Keratinocyte (primary cell): ENCODE data around the gene CLPSL1. TPM values are rescaled to one million over a fixed set of nuclear protein-coding genes. Genes with fewer than 3 reads are reported as not detected.

Experiments used
- DNase-seq: peaks from one replicate; pipeline ENCODE4 v3.0.0-alpha.2; 2011; ENCODE audit warnings: low read depth, missing footprints, low spot score
- FAIRE-seq: peaks from 2 replicates; lab custom pipeline; 2011; peaks lifted over from hg19 to GRCh38; lab: Jason Lieb, UNC
- H2AFZ ChIP-seq: 2 replicates; pipeline ENCODE4 v1.6.0; 2012; ENCODE audit warnings: low read length, control low read depth, inconsistent platforms; ENCODE audit not compliant: control insufficient read depth
- H3K27ac ChIP-seq: 2 replicates; pipeline ENCODE4 v1.5.1; 2011; ENCODE audit warnings: low read length; ENCODE audit not compliant: control insufficient read depth, insufficient read depth
- H3K27me3 ChIP-seq: 3 replicates; pipeline ENCODE4 v1.6.0; 2011; ENCODE audit warnings: low read length; ENCODE audit not compliant: control insufficient read depth, insufficient read depth; ENCODE audit errors: extremely low read depth
- H3K36me3 ChIP-seq, 2 experiments: 2 replicates in 1 of 2; 3 replicates in 1 of 2; pipeline ENCODE4 v1.5.1; 2011; ENCODE audit warnings: low read length in 2 of 2, mild to moderate bottlenecking in 1 of 2; ENCODE audit not compliant: control insufficient read depth in 2 of 2, insufficient read depth in 2 of 2; ENCODE audit errors: extremely low read depth in 1 of 2
- H3K4me1 ChIP-seq: 3 replicates; pipeline ENCODE4 v1.5.1; 2011; ENCODE audit warnings: low read length; ENCODE audit not compliant: control insufficient read depth, insufficient read depth; ENCODE audit errors: extremely low read depth
- H3K4me2 ChIP-seq: 3 replicates; pipeline ENCODE4 v1.6.0; 2011; ENCODE audit warnings: low read depth, low read length; ENCODE audit not compliant: control insufficient read depth, insufficient read depth; ENCODE audit errors: extremely low read depth
- H3K4me3 ChIP-seq, 3 experiments: fragments of 200-600 bp in 1 of 3; sonication (generic) in 1 of 3; 2 replicates in 2 of 3; 3 replicates in 1 of 3; pipeline ENCODE4 v1.5.1; 2011 to 2016; ENCODE audit warnings: low read length in 3 of 3, mild to moderate bottlenecking in 3 of 3, control low read depth in 2 of 3, inconsistent platforms in 1 of 3, low read depth in 1 of 3, mixed read lengths in 1 of 3, mixed run types in 1 of 3, moderate library complexity in 1 of 3; ENCODE audit not compliant: control insufficient read depth in 2 of 3, insufficient read depth in 2 of 3; ENCODE audit errors: extremely low read depth in 1 of 3
- H3K79me2 ChIP-seq: 2 replicates; pipeline ENCODE4 v1.6.0; 2012; ENCODE audit warnings: low read length; ENCODE audit not compliant: control insufficient read depth, insufficient read depth
- H3K9ac ChIP-seq: 3 replicates; pipeline ENCODE4 v1.6.0; 2011; ENCODE audit warnings: low read length; ENCODE audit not compliant: control insufficient read depth, insufficient read depth; ENCODE audit errors: extremely low read depth
- H3K9me1 ChIP-seq: 3 replicates; pipeline ENCODE4 v1.6.0; 2011; ENCODE audit warnings: low read length; ENCODE audit not compliant: control insufficient read depth, insufficient read depth; ENCODE audit errors: extremely low read depth
- H3K9me3 ChIP-seq: 2 replicates; pipeline ENCODE4 v1.5.1; 2012; ENCODE audit warnings: low read depth, low read length; ENCODE audit not compliant: control insufficient read depth
- H4K20me1 ChIP-seq: 3 replicates; pipeline ENCODE4 v1.6.0; 2011; ENCODE audit warnings: low read length; ENCODE audit not compliant: control insufficient read depth, insufficient read depth; ENCODE audit errors: extremely low read depth
- CTCF ChIP-seq, 3 experiments: IDR thresholded peaks in 1 of 3; conservative IDR thresholded peaks in 1 of 3; optimal IDR thresholded peaks in 1 of 3; 2 replicates in 2 of 3; 3 replicates in 1 of 3; pipeline versions ENCODE3 to v1.5.1; 2011; ENCODE audit warnings: low read length in 3 of 3, mild to moderate bottlenecking in 3 of 3, moderate library complexity in 2 of 3, control low read depth in 1 of 3, inconsistent platforms in 1 of 3; ENCODE audit not compliant: insufficient read depth in 2 of 3; ENCODE audit errors: extremely low read depth in 1 of 3
- EZH2 ChIP-seq: IDR thresholded peaks from one replicate; pipeline ENCODE4 v1.6.1; 2012; ENCODE audit warnings: inconsistent platforms, mild to moderate bottlenecking, low read length, moderate library complexity
- dilution Hi-C: fragments of 300-500 bp; cut with MboI; formaldehyde crosslinking; loops from one replicate; pipeline ENCODE4 v1.7.0; 2020; ENCODE audit warnings: low sequenced_read_pairs; ENCODE audit not compliant: extremely low pct_ligation_motif_present
- polyA plus RNA-seq, 5 experiments: library from polyadenylated mRNA; depleted of rRNA in 3 of 5; stranded (reverse) in 3 of 5; stranded (forward) in 1 of 5; unstranded in 1 of 5; fragments of >200 nt; gene quantifications; 1 replicate in 1 of 5; 2 replicates in 3 of 5; 3 replicates in 1 of 5; pipeline versions ENCODE4 v1.2.1 to v1.2.3, GENCODE V29; 2011 to 2012; ENCODE audit warnings: missing spikeins in 2 of 5, low read depth in 1 of 5, low replicate concordance in 1 of 5

Gene CLPSL1
- polyA plus RNA-seq, 1 donor (not counting 4 experiments of a cell fraction or from before 2014, with no cell fraction given), result not detected

GRCh38 chr6:35735452-35735851 lies 45.4 kb upstream of the CLPSL1 start:
- no peaks in the 10 kb centered on the region for H3K79me2 ChIP-seq
- FAIRE-seq, result no peak
- H3K27ac ChIP-seq, result no peak overlapping the region
- H3K9ac ChIP-seq, result no peak overlapping the region
- no peak overlapping the region for H3K4me3 ChIP-seq
- no peak for DNase-seq
- no peak for TF ChIP-seq CTCF (optimal IDR thresholded peaks at IDR 0.05 in 1 of 3, IDR thresholded peaks at IDR 0.05 in 1 of 3, conservative IDR thresholded peaks at IDR 0.05 in 1 of 3; ENCODE audit: extremely low read depth in 1 of 3, insufficient read depth in 2 of 3, low read length in 3 of 3)
- TF ChIP-seq EZH2, result no peak
- no peaks in the 10 kb centered on the region for H3K36me3 ChIP-seq
- no peaks in the 10 kb centered on the region for H4K20me1 ChIP-seq
- no peak overlapping the region for H3K4me2 ChIP-seq
- H3K4me1 ChIP-seq, result peaks cover 29% of the 10 kb centered on the region
- no peaks in the 10 kb centered on the region for H3K9me3 ChIP-seq
- H3K9me1 ChIP-seq, result no peaks in the 10 kb centered on the region
- dilution Hi-C loops, result loop anchor here (25.0 kb wide), 1 partner anchor 173 kb away; no protein-coding TSS in a partner anchor
- H2AFZ ChIP-seq, result no peak overlapping the region
- no peaks in the 10 kb centered on the region for H3K27me3 ChIP-seq

GRCh38 chr6:35736253-35736894 lies 44.4 kb upstream of the CLPSL1 start:
- Histone ChIP-seq H3K27me3 (no peaks in the 10 kb centered on the region), H3K36me3 (no peaks in the 10 kb centered on the region), H3K9ac (no peak overlapping the region), H3K4me3 (no peak overlapping the region), H3K79me2 (no peaks in the 10 kb centered on the region), H3K9me3 (no peaks in the 10 kb centered on the region), H3K9me1 (no peaks in the 10 kb centered on the region), H3K4me1 (peaks cover 24% of the 10 kb centered on the region), H3K4me2 (no peak overlapping the region), H4K20me1 (no peaks in the 10 kb centered on the region), H2AFZ (no peak overlapping the region), H3K27ac (no peak overlapping the region)
- TF ChIP-seq EZH2 (no peak), CTCF (optimal IDR thresholded peaks at IDR 0.05 in 1 of 3, IDR thresholded peaks at IDR 0.05 in 1 of 3, conservative IDR thresholded peaks at IDR 0.05 in 1 of 3; ENCODE audit: extremely low read depth in 1 of 3, insufficient read depth in 2 of 3, low read length in 3 of 3) (peak in 2 of 3 experiments; percentile 90 to 93)
- FAIRE-seq (peak; percentile 32), DNase-seq (no peak)
- dilution Hi-C loops, result loop anchor here (25.0 kb wide), 1 partner anchor 174 kb away; no protein-coding TSS in a partner anchor
